HEK293 (cell line): ENCODE data around the gene PARD6G.

Experiments
- EGR2 ChIP-seq: fragments of 450-650 bp; formaldehyde crosslinking; IDR thresholded peaks from 2 replicates; pipeline ENCODE4 v1.5.1; 2016; ENCODE audit warnings: low read depth, missing biosample characterization, missing genetic modification characterization
- IKZF3 ChIP-seq: fragments of 450-650 bp; IDR thresholded peaks from 2 replicates; pipeline ENCODE4 v1.5.0; 2018; ENCODE audit warnings: missing biosample characterization, mild to moderate bottlenecking, missing genetic modification characterization, moderate library complexity
- KLF10 ChIP-seq: fragments of 450-650 bp; IDR thresholded peaks from 2 replicates; pipeline ENCODE4 v1.5.1; 2018; ENCODE audit warnings: missing biosample characterization, mild to moderate bottlenecking, missing genetic modification characterization
- KLF16 ChIP-seq: fragments of 450-650 bp; formaldehyde crosslinking; IDR thresholded peaks from 2 replicates; pipeline ENCODE4 v1.5.1; 2017; ENCODE audit warnings: missing biosample characterization, missing genetic modification characterization
- MYNN ChIP-seq: fragments of 450-650 bp; formaldehyde crosslinking; IDR thresholded peaks from 2 replicates; pipeline ENCODE4 v1.5.1; 2016; ENCODE audit warnings: missing biosample characterization, missing genetic modification characterization, borderline replicate concordance
- MZF1 ChIP-seq: fragments of 450-650 bp; formaldehyde crosslinking; IDR thresholded peaks from 2 replicates; pipeline ENCODE4 v1.5.1; 2017; ENCODE audit warnings: missing biosample characterization, missing genetic modification characterization, borderline replicate concordance
- REPIN1 ChIP-seq: fragments of 450-650 bp; formaldehyde crosslinking; IDR thresholded peaks from 2 replicates; pipeline ENCODE4 v1.5.1; 2017; ENCODE audit warnings: missing biosample characterization, missing genetic modification characterization, low read depth
- SALL2 ChIP-seq: fragments of 450-650 bp; formaldehyde crosslinking; IDR thresholded peaks from 2 replicates; pipeline ENCODE4 v1.5.0; 2017; ENCODE audit warnings: missing biosample characterization, mild to moderate bottlenecking, missing genetic modification characterization, borderline replicate concordance
- SCRT2 ChIP-seq: fragments of 450-650 bp; formaldehyde crosslinking; IDR thresholded peaks from 2 replicates; pipeline ENCODE4 v1.5.1; 2016; ENCODE audit warnings: missing biosample characterization, missing genetic modification characterization
- TCF7L2 ChIP-seq: IDR thresholded peaks from 2 replicates; pipeline ENCODE4 v1.6.1; 2011; ENCODE audit warnings: low read depth, mild to moderate bottlenecking, inconsistent platforms, low read length, moderate library complexity, borderline replicate concordance
- ZEB2 ChIP-seq: fragments of 450-650 bp; formaldehyde crosslinking; IDR thresholded peaks from 2 replicates; pipeline ENCODE4 v1.5.1; 2016; ENCODE audit warnings: missing biosample characterization, missing genetic modification characterization
- ZFHX2 ChIP-seq: fragments of 450-650 bp; formaldehyde crosslinking; conservative IDR thresholded peaks from 2 replicates; pipeline ENCODE4 v1.5.1; 2016; ENCODE audit warnings: missing biosample characterization, missing genetic modification characterization
- ZNF112 ChIP-seq: fragments of 450-650 bp; formaldehyde crosslinking; IDR thresholded peaks from 2 replicates; pipeline ENCODE4 v1.5.0; 2017; ENCODE audit warnings: missing biosample characterization, missing genetic modification characterization
- ZNF146 ChIP-seq: fragments of 450-650 bp; formaldehyde crosslinking; IDR thresholded peaks from 2 replicates; pipeline ENCODE4 v1.5.1; 2016; ENCODE audit warnings: missing biosample characterization, missing genetic modification characterization
- ZNF266 ChIP-seq: fragments of 450-650 bp; formaldehyde crosslinking; IDR thresholded peaks from 2 replicates; pipeline ENCODE4 v1.5.1; 2016; ENCODE audit warnings: missing biosample characterization, missing genetic modification characterization, low read depth
- ZNF48 ChIP-seq: fragments of 450-650 bp; formaldehyde crosslinking; IDR thresholded peaks from 2 replicates; pipeline ENCODE4 v1.5.1; 2016; ENCODE audit warnings: missing biosample characterization, missing genetic modification characterization
- ZNF548 ChIP-seq: fragments of 450-650 bp; formaldehyde crosslinking; IDR thresholded peaks from 2 replicates; pipeline ENCODE4 v1.5.1; 2016; ENCODE audit warnings: missing biosample characterization, missing genetic modification characterization
- ZNF600 ChIP-seq: fragments of 450-650 bp; formaldehyde crosslinking; IDR thresholded peaks from 2 replicates; pipeline ENCODE4 v1.5.1; 2016; ENCODE audit warnings: missing biosample characterization, missing genetic modification characterization
- ZNF624 ChIP-seq: fragments of 450-650 bp; formaldehyde crosslinking; IDR thresholded peaks from 2 replicates; pipeline ENCODE4 v1.5.1; 2017; ENCODE audit warnings: missing biosample characterization, missing genetic modification characterization
- ZNF626 ChIP-seq: fragments of 450-650 bp; sonication (Bioruptor Pico); formaldehyde crosslinking; IDR thresholded peaks from 2 replicates; pipeline ENCODE4 v1.5.1; 2018; ENCODE audit warnings: missing biosample characterization, missing genetic modification characterization, inconsistent platforms
- ZNF658 ChIP-seq: fragments of 450-650 bp; formaldehyde crosslinking; IDR thresholded peaks from 2 replicates; pipeline ENCODE4; 2016; ENCODE audit warnings: missing biosample characterization, missing genetic modification characterization
- ZNF776 ChIP-seq: fragments of 450-650 bp; formaldehyde crosslinking; IDR thresholded peaks from 2 replicates; pipeline ENCODE4 v1.5.0; 2017; ENCODE audit warnings: missing biosample characterization, missing genetic modification characterization, borderline replicate concordance
- TF ChIP-seq, protein P1 (sequence below): fragments of 450-650 bp; IDR thresholded peaks from 2 replicates; pipeline ENCODE4 v1.5.1; 2018; ENCODE audit warnings: missing biosample characterization, missing genetic modification characterization
- TF ChIP-seq, protein P2 (sequence below): fragments of 450-650 bp; formaldehyde crosslinking; IDR thresholded peaks from 2 replicates; pipeline ENCODE4 v1.5.1; 2016; ENCODE audit warnings: missing biosample characterization, missing genetic modification characterization
- TF ChIP-seq, protein P3 (sequence below): fragments of 450-650 bp; formaldehyde crosslinking; IDR thresholded peaks from 2 replicates; pipeline ENCODE4 v1.5.1; 2016; ENCODE audit warnings: missing biosample characterization, missing genetic modification characterization
- TF ChIP-seq, protein P4 (sequence below): fragments of 450-650 bp; formaldehyde crosslinking; IDR thresholded peaks from 2 replicates; pipeline ENCODE4 v1.5.1; 2016; ENCODE audit warnings: missing biosample characterization, missing genetic modification characterization

PARD6G gene

DNA sequence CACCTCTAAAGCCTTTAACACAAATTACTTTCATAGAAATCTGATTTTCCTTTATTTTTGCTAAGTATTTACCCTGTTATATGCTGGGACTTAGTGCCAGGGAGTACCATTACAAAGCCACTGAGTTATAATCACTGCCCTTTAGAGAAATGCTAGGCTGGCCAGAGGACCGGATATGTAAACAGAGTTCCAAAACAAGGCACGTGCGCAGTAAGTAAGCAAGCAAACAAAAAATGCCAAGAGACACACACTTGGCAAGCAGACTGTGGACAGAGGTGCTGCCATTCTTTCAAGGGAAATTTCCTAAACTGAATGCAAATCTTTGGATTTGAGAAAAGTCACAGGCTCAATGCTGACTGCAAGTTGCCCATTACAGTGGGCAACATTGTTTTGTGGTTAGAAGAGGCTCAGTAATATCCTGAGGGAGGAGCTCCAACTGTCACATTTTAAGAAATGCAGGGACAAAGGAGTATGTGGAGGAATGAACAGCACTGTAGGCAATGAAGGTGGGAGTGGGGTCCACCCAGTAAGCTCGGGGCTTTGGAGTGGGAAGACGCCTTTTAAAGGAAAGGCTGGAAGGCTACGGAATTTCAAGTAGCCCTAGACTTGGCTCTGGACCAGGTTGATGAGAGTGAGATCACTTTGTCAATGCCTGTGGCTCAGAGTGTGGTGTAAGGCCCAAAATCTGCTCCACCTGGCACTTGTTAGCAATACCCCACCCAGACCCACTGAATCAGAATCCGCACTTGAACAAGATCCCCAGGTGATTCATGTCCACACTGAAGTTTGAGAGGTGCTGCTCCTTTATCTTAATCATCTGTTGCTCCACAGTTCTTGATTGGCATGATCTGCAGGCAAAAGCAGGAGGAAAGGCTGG is 2.1 kb upstream of the PARD6G start (continued):
- no peak for TF ChIP-seq ZNF548
- TF ChIP-seq, protein P1, sequence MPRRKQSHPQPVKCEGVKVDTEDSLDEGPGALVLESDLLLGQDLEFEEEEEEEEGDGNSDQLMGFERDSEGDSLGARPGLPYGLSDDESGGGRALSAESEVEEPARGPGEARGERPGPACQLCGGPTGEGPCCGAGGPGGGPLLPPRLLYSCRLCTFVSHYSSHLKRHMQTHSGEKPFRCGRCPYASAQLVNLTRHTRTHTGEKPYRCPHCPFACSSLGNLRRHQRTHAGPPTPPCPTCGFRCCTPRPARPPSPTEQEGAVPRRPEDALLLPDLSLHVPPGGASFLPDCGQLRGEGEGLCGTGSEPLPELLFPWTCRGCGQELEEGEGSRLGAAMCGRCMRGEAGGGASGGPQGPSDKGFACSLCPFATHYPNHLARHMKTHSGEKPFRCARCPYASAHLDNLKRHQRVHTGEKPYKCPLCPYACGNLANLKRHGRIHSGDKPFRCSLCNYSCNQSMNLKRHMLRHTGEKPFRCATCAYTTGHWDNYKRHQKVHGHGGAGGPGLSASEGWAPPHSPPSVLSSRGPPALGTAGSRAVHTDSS (tag by site-specific recombination) = no peak
- no peak for TF ChIP-seq TCF7L2
- TF ChIP-seq EGR2 = peak; percentile 69
- no peak for TF ChIP-seq ZNF626 (tag by site-specific recombination)
- TF ChIP-seq ZEB2 (tag by site-specific recombination) = no peak
- TF ChIP-seq ZNF266 (tag by site-specific recombination) = no peak
- peak; percentile 58 for TF ChIP-seq ZNF600
- no peak for TF ChIP-seq ZNF146 (tag by site-specific recombination)
- TF ChIP-seq MZF1 (tag by site-specific recombination) = no peak
- TF ChIP-seq SALL2 (tag by site-specific recombination) = no peak
- TF ChIP-seq ZFHX2 (tag by site-specific recombination) = peak; percentile 74
- no peak for TF ChIP-seq MYNN
- no peak for TF ChIP-seq ZNF658 (tag by site-specific recombination)
- TF ChIP-seq SCRT2 (tag by site-specific recombination) = peak; percentile 79
- no peak for TF ChIP-seq KLF16 (tag by site-specific recombination)
- TF ChIP-seq IKZF3 (tag by site-specific recombination) = no peak
- no peak for TF ChIP-seq ZNF112 (tag by site-specific recombination)
- TF ChIP-seq ZNF624 (tag by site-specific recombination) = no peak
- TF ChIP-seq, protein P2, sequence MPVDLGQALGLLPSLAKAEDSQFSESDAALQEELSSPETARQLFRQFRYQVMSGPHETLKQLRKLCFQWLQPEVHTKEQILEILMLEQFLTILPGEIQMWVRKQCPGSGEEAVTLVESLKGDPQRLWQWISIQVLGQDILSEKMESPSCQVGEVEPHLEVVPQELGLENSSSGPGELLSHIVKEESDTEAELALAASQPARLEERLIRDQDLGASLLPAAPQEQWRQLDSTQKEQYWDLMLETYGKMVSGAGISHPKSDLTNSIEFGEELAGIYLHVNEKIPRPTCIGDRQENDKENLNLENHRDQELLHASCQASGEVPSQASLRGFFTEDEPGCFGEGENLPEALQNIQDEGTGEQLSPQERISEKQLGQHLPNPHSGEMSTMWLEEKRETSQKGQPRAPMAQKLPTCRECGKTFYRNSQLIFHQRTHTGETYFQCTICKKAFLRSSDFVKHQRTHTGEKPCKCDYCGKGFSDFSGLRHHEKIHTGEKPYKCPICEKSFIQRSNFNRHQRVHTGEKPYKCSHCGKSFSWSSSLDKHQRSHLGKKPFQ (tag by site-specific recombination) = no peak
- no peak for TF ChIP-seq REPIN1 (tag by site-specific recombination)
- TF ChIP-seq, protein P3, sequence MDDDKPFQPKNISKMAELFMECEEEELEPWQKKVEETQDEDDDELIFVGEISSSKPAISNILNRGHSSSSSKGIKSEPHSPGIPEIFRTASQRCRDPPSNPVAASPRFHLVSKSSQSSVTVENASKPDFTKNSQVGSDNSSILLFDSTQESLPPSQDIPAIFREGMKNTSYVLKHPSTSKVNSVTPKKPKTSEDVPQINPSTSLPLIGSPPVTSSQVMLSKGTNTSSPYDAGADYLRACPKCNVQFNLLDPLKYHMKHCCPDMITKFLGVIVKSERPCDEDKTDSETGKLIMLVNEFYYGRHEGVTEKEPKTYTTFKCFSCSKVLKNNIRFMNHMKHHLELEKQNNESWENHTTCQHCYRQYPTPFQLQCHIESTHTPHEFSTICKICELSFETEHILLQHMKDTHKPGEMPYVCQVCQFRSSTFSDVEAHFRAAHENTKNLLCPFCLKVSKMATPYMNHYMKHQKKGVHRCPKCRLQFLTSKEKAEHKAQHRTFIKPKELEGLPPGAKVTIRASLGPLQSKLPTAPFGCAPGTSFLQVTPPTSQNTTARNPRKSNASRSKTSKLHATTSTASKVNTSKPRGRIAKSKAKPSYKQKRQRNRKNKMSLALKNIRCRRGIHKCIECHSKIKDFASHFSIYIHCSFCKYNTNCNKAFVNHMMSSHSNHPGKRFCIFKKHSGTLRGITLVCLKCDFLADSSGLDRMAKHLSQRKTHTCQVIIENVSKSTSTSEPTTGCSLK (tag by site-specific recombination) = no peak
- no peak for TF ChIP-seq KLF10 (tag by site-specific recombination)
- no peak for TF ChIP-seq ZNF776 (tag by site-specific recombination)
- TF ChIP-seq ZNF48 (tag by site-specific recombination) = no peak
- TF ChIP-seq, protein P4, sequence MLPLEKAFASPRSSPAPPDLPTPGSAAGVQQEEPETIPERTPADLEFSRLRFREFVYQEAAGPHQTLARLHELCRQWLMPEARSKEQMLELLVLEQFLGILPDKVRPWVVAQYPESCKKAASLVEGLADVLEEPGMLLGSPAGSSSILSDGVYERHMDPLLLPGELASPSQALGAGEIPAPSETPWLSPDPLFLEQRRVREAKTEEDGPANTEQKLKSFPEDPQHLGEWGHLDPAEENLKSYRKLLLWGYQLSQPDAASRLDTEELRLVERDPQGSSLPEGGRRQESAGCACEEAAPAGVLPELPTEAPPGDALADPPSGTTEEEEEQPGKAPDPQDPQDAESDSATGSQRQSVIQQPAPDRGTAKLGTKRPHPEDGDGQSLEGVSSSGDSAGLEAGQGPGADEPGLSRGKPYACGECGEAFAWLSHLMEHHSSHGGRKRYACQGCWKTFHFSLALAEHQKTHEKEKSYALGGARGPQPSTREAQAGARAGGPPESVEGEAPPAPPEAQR (tag by site-specific recombination) = no peak
- TF ChIP-seq, all 188 proteins: peak for 7
